WTC11 (cell line): ENCODE data around the gene RNF128. TPM values are rescaled to one million over a fixed set of nuclear protein-coding genes. Genes with fewer than 3 reads are reported as not detected.
"Not testable (repeated sequence)": the region's sequence is repeated elsewhere in the genome, so short reads cannot be mapped to it uniquely, and the experiment has no call there.

ENCODE experiments used
- ATAC-seq: fragments of 200-7000 bp; cut with Tn5 transposase; 2 replicates; pipeline ENCODE4 v1.10.0; 2021; ENCODE audit warnings: mild to moderate bottlenecking, moderate library complexity
- CTCF ChIA-PET: fragments of 300-600 bp; sonication (Branson Sonifier 250); formaldehyde crosslinking; loops from one replicate; lab custom pipeline; 2021; ENCODE audit warnings: antibody characterized with exemption; lab: Charles Lee
- POLR2A ChIA-PET: fragments of 350-600 bp; sonication (Branson Sonifier 250); formaldehyde crosslinking; loops from one replicate; lab custom pipeline; 2021; ENCODE audit warnings: antibody characterized with exemption; lab: Charles Lee
- DNase-seq: peaks from one replicate; pipeline ENCODE4 v3.0.0; 2021; ENCODE audit warnings: low spot score
- H3K27ac Mint-ChIP-seq: 2 replicates; pipeline ENCODE4 v1.8.0; 2021; ENCODE audit warnings: mixed read lengths
- H3K27me3 Mint-ChIP-seq: 2 replicates; pipeline ENCODE4 v1.8.0; 2021; ENCODE audit warnings: low read depth, mild to moderate bottlenecking, moderate library complexity, mixed read lengths
- H3K36me3 Mint-ChIP-seq: 2 replicates; pipeline ENCODE4 v1.8.0; 2021; ENCODE audit warnings: mixed read lengths
- H3K4me1 Mint-ChIP-seq: 2 replicates; pipeline ENCODE4 v1.8.0; 2022; ENCODE audit warnings: mixed read lengths
- H3K4me3 Mint-ChIP-seq: 2 replicates; pipeline ENCODE4 v1.8.0; 2021; ENCODE audit warnings: mild to moderate bottlenecking, moderate library complexity, mixed read lengths
- H3K9me3 Mint-ChIP-seq: 2 replicates; pipeline ENCODE4 v1.8.0; 2021; ENCODE audit warnings: mixed read lengths
- ATF1 ChIP-seq: sonication (generic); formaldehyde crosslinking; IDR thresholded peaks from 2 replicates; pipeline ENCODE4 v1.8.1; 2023; ENCODE audit warnings: mild to moderate bottlenecking, moderate library complexity, missing genetic modification reagents
- FOXJ3 ChIP-seq: sonication (generic); formaldehyde crosslinking; IDR thresholded peaks from 2 replicates; pipeline ENCODE4 v1.9.0; 2021; ENCODE audit warnings: missing genetic modification reagents, mild to moderate bottlenecking, borderline replicate concordance
- GABPB1 ChIP-seq: sonication (generic); formaldehyde crosslinking; IDR thresholded peaks from 2 replicates; pipeline ENCODE4 v1.8.1; 2023; ENCODE audit warnings: mild to moderate bottlenecking, missing genetic modification reagents
- NR2C2 ChIP-seq: sonication (generic); formaldehyde crosslinking; IDR thresholded peaks from 2 replicates; pipeline ENCODE4 v1.8.0; 2022; ENCODE audit warnings: mild to moderate bottlenecking, missing genetic modification reagents
- total RNA-seq: library from RNA; stranded (reverse); gene quantifications from 3 replicates; pipeline ENCODE4 v1.2.3, GENCODE V29; 2021
- TF ChIP-seq, protein P1 (sequence below): sonication (generic); formaldehyde crosslinking; IDR thresholded peaks from 2 replicates; pipeline ENCODE4 v1.8.1; 2022; ENCODE audit warnings: mild to moderate bottlenecking, moderate library complexity, missing genetic modification reagents

Gene RNF128
- total RNA-seq, 1 experiment from 2014 or later = 1.0 TPM

DNA sequence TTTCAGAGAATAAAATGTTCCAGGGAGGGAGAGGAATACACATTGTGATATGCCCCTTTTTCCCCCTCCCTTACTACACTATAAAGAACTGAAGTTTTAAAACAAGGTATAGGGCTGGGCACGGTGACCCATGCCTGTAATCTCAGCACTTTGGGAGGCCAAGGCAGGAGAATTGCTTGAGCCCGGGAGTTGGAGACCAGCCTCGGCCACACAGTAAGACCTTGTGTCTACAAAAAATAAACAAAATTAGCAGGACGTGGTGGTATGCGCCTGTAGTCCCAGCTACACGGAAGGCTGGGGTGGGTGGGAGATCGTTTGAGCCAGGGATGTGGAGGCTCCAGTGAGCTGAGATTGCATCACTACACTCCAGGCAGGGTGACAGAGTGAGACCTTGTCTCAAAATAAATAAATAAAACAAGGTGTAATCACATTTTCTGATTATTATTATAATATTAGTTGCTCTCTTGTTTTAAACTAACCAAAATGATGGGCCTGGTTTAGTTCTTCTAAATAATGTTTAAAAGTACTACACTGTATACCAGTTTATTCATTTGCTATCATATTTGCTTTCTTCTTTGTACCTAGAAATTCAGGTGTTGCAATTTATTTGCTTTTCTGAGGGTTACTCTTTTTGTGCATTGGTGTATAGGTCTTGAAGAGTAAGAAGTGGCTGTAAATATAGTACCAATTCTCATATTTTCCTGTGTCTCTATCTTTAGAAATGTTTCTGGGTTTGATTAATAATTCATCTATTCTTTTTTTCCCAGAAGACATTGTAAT is 84.8 kb downstream of the RNF128 start:
- Mint-ChIP-seq H3K9me3 (no peaks in the 10 kb centered on the region), H3K4me1 (peaks cover 2% of the 10 kb centered on the region; the same call in 1 of the 2 replicates), H3K36me3 (no peaks in the 10 kb centered on the region), H3K27me3 (no peaks in the 10 kb centered on the region), H3K4me3 (no peak overlapping the region), H3K27ac (no peak overlapping the region)
- POLR2A ChIA-PET = no interaction called here
- no peak for DNase-seq
- no peak for ATAC-seq
- CTCF ChIA-PET = no interaction called here
- TF ChIP-seq FOXJ3 (CRISPR knock-in tag) = no peak
- TF ChIP-seq NR2C2 (CRISPR knock-in tag) = no peak
- TF ChIP-seq ATF1 (CRISPR knock-in tag) = no peak
- peak; percentile 46; the same call in 1 of the 2 replicates for TF ChIP-seq GABPB1 (CRISPR knock-in tag)
- TF ChIP-seq, protein P1, sequence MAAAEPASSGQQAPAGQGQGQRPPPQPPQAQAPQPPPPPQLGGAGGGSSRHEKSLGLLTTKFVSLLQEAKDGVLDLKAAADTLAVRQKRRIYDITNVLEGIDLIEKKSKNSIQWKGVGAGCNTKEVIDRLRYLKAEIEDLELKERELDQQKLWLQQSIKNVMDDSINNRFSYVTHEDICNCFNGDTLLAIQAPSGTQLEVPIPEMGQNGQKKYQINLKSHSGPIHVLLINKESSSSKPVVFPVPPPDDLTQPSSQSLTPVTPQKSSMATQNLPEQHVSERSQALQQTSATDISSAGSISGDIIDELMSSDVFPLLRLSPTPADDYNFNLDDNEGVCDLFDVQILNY (CRISPR knock-in tag) = no peak

- CTCF ChIA-PET, POLR2A ChIA-PET, H3K36me3 Mint-ChIP-seq, DNase-seq, H3K9me3 Mint-ChIP-seq, H3K27ac Mint-ChIP-seq, H3K27me3 Mint-ChIP-seq, H3K4me3 Mint-ChIP-seq, ATAC-seq, H3K4me1 Mint-ChIP-seq: not testable (repeated sequence)
Observed at GRCh38 chrX:106812930-106813329, 86.4 kb downstream of the RNF128 start.

DNA sequence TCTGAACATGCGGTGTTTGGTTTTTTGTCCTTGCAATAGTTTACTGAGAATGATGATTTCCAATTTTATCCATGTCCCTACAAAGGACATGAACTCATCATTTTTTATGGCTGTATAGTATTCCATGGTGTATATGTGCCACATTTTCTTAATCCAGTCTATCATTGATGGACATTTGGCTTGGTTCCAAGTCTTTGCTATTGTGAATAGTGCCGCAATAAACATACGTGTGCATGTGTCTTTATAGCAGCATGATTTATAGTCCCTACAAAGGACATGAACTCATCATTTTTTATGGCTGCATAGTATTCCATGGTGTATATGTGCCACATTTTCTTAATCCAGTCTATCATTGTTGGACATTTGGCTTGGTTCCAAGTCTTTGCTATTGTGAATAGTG is 87.6 kb downstream of the RNF128 start:
- CTCF ChIA-PET, H3K4me1 Mint-ChIP-seq, H3K36me3 Mint-ChIP-seq, POLR2A ChIA-PET, H3K4me3 Mint-ChIP-seq, DNase-seq, H3K27ac Mint-ChIP-seq, H3K9me3 Mint-ChIP-seq, H3K27me3 Mint-ChIP-seq, ATAC-seq: not testable (repeated sequence)

Other genes with a start within 250 kb of the RNF128 start
- 3.0 to 5.0 TPM (median 4.4 TPM) in 3 replicates for gene RADX, start 114.7 kb upstream of the RNF128 start, total RNA-seq
- 5.8 to 6.3 TPM (median 6.3 TPM) in 3 replicates for gene TBC1D8B, start 76.0 kb downstream of the RNF128 start, total RNA-seq
- gene RIPPLY1, start 176.6 kb downstream of the RNF128 start, total RNA-seq = not detected in 3 replicates
- gene CLDN2, start 193.7 kb downstream of the RNF128 start, total RNA-seq = 0.11 TPM in 1 of 3 replicates, not detected in the others